ENCODE results near the gene LRRC2.
"Not testable (repeated sequence)": the region's sequence is repeated elsewhere in the genome, so short reads cannot be mapped to it uniquely, and the experiment has no call there.

The LRRC2 gene

GRCh38 chr3:46603446-46604046 is 37.4 kb upstream of the LRRC2 start:
- H3K4me3 ChIP-seq (ENCODE audit: insufficient read depth, low read depth, low read length), result no peak overlapping the region
- no peaks in the 10 kb centered on the region for H3K27me3 ChIP-seq (ENCODE audit: control insufficient read depth, insufficient read depth, low read length, poor library complexity, severe bottlenecking)
- no peaks in the 10 kb centered on the region for H3K36me3 ChIP-seq (ENCODE audit: control insufficient read depth, insufficient read depth, low read length)
- H3K4me1 ChIP-seq (ENCODE audit: control insufficient read depth, insufficient read depth, low read length), result no peaks in the 10 kb centered on the region
- H3K9me3 ChIP-seq (ENCODE audit: control insufficient read depth, low read length), result no peaks in the 10 kb centered on the region
- WGBS, 2 experiments, result 44 to 56% methylated on average over 1 of the region's 1 CpG
- no peak overlapping the region for H3K27ac ChIP-seq (ENCODE audit: insufficient read depth, low read depth, low read length, poor library complexity, severe bottlenecking)

DNA sequence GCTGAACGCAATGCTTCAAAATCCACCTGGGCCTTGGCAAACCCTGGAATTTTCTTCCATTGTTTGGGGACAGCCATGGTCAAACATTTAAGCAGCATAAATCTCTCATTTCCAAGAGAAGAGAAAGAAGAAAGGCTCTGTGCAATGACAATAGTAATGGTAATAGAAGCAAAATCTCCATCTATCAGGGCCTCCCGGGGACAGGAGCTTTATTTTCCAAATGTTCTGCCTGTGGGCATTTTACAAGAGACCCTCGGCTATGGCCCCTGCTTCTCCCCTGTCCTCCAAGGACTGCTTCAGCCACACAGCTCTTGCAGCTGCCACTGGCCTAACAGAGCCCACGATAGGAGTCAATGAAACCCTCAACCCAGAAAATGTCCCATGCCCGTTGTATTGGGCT is 33.5 kb upstream of the LRRC2 start:
- H3K27ac ChIP-seq (ENCODE audit: insufficient read depth, low read depth, low read length, poor library complexity, severe bottlenecking), result no peak overlapping the region
- 59% methylated on average over 5 of the region's 5 CpGs for WGBS, 2 experiments

GRCh38 chr3:46595819-46596314 is 29.8 kb upstream of the LRRC2 start:
- Histone ChIP-seq H3K9me3 (ENCODE audit: control insufficient read depth, low read length) (no peaks in the 10 kb centered on the region), H3K27me3 (ENCODE audit: control insufficient read depth, insufficient read depth, low read length, poor library complexity, severe bottlenecking) (no peaks in the 10 kb centered on the region), H3K4me1 (ENCODE audit: control insufficient read depth, insufficient read depth, low read length) (no peaks in the 10 kb centered on the region), H3K36me3 (ENCODE audit: control insufficient read depth, insufficient read depth, low read length) (no peaks in the 10 kb centered on the region), H3K27ac (ENCODE audit: insufficient read depth, low read depth, low read length, poor library complexity, severe bottlenecking) (no peak overlapping the region), H3K4me3 (ENCODE audit: insufficient read depth, low read depth, low read length) (no peak overlapping the region)
- 83 to 85% methylated on average over 8 of the region's 8 CpGs for WGBS, 2 experiments

More for the DNA sequence above, 33.5 kb upstream of the LRRC2 start:
- Histone ChIP-seq H3K27me3 (ENCODE audit: control insufficient read depth, insufficient read depth, low read length, poor library complexity, severe bottlenecking) (no peaks in the 10 kb centered on the region), H3K36me3 (ENCODE audit: control insufficient read depth, insufficient read depth, low read length) (no peaks in the 10 kb centered on the region), H3K4me1 (ENCODE audit: control insufficient read depth, insufficient read depth, low read length) (no peaks in the 10 kb centered on the region), H3K4me3 (ENCODE audit: insufficient read depth, low read depth, low read length) (no peak overlapping the region), H3K9me3 (ENCODE audit: control insufficient read depth, low read length) (no peaks in the 10 kb centered on the region)

DNA sequence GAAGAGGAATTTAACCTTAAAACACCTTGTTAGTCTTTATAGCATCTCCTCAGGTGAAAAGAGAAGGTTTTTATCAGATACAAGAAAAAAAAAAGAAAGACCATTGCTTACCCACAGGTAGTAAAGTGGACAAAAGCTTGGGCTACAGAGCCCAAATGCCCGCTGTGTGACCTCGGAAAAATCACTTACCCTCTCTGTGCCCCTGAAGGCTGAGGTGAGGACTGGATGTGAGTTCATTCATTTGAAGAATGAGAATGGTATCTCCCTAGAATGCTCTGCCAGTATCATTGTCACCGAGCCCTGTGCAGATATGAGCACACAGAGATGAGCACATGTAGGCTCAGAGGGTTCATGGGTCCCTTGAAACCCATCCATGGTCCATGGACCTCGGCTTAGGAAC is 28.6 kb upstream of the LRRC2 start:
- H3K4me1 ChIP-seq (ENCODE audit: control insufficient read depth, insufficient read depth, low read length), result no peaks in the 10 kb centered on the region
- no peaks in the 10 kb centered on the region for H3K27me3 ChIP-seq (ENCODE audit: control insufficient read depth, insufficient read depth, low read length, poor library complexity, severe bottlenecking)
- H3K4me3 ChIP-seq (ENCODE audit: insufficient read depth, low read depth, low read length), result no peak overlapping the region
- H3K36me3 ChIP-seq (ENCODE audit: control insufficient read depth, insufficient read depth, low read length), result no peaks in the 10 kb centered on the region
- no peak overlapping the region for H3K27ac ChIP-seq (ENCODE audit: insufficient read depth, low read depth, low read length, poor library complexity, severe bottlenecking)
- no peaks in the 10 kb centered on the region for H3K9me3 ChIP-seq (ENCODE audit: control insufficient read depth, low read length)
- 97% methylated on average over 4 of the region's 4 CpGs for WGBS, 2 experiments

DNA sequence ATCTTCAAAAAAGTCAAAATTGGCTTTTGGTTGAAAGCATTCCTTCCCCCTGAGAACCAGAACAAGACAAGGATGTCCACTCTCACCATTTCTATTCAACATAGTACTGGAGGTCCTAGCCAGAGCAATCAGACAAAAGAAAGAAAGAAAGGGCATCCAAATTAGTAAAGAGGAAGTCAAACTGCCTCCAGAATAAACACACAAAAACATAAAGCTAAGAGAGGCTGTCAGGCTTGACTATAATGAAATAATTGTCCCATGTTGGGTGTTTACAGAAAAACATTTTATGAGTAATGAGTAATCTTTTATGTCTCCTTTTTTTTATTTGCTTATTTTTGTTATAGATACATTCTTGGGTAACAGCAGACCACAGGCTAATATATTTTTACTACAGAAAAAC is 27.9 kb upstream of the LRRC2 start:
- no peaks in the 10 kb centered on the region for H3K27me3 ChIP-seq (ENCODE audit: control insufficient read depth, insufficient read depth, low read length, poor library complexity, severe bottlenecking)
- no peaks in the 10 kb centered on the region for H3K4me1 ChIP-seq (ENCODE audit: control insufficient read depth, insufficient read depth, low read length)
- H3K27ac ChIP-seq (ENCODE audit: insufficient read depth, low read depth, low read length, poor library complexity, severe bottlenecking), result no peak overlapping the region
- H3K9me3 ChIP-seq (ENCODE audit: control insufficient read depth, low read length), result no peaks in the 10 kb centered on the region
- no peak overlapping the region for H3K4me3 ChIP-seq (ENCODE audit: insufficient read depth, low read depth, low read length)
- no peaks in the 10 kb centered on the region for H3K36me3 ChIP-seq (ENCODE audit: control insufficient read depth, insufficient read depth, low read length)

DNA sequence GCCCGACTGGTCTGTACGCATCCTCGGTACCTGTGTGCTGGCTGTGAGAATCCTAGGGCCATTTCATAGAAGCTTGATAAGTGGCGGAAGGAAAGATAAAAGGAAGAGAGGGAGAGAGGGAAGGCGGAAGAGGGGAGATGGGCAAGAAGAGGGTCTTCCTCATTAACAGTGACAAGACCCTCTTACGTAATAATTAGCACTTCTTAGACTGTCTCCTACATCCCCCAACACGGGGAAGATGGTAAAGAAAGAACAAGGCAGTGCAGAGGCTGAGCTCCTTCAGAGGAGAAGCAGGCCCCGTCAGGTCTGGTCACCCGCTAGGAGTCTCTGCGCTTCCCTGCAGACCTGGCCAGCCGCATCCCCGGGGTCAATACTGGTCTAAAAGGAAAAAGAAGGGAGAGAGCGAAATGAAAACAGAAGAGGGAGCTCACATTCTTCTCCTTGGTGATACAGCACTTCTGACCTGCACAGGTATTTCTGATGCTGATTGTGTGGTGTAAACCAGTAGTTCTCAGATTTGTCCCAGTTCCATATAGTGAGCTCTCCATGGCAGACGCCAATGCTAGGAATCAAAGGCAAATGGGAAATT is 27.3 kb upstream of the LRRC2 start:
- Histone ChIP-seq H3K27me3 (ENCODE audit: control insufficient read depth, insufficient read depth, low read length, poor library complexity, severe bottlenecking) (no peaks in the 10 kb centered on the region), H3K4me1 (ENCODE audit: control insufficient read depth, insufficient read depth, low read length) (no peaks in the 10 kb centered on the region), H3K27ac (ENCODE audit: insufficient read depth, low read depth, low read length, poor library complexity, severe bottlenecking) (no peak overlapping the region), H3K4me3 (ENCODE audit: insufficient read depth, low read depth, low read length) (no peak overlapping the region), H3K36me3 (ENCODE audit: control insufficient read depth, insufficient read depth, low read length) (no peaks in the 10 kb centered on the region), H3K9me3 (ENCODE audit: control insufficient read depth, low read length) (no peaks in the 10 kb centered on the region)
- 91 to 92% methylated on average over 13 to 14 of the region's 14 CpGs for WGBS, 2 experiments

- not testable (repeated sequence) for H3K27me3 ChIP-seq (ENCODE audit: control insufficient read depth, insufficient read depth, low read length, poor library complexity, severe bottlenecking); H3K4me3 ChIP-seq (ENCODE audit: insufficient read depth, low read depth, low read length); H3K4me1 ChIP-seq (ENCODE audit: control insufficient read depth, insufficient read depth, low read length); H3K9me3 ChIP-seq (ENCODE audit: control insufficient read depth, low read length); H3K27ac ChIP-seq (ENCODE audit: insufficient read depth, low read depth, low read length, poor library complexity, severe bottlenecking); H3K36me3 ChIP-seq (ENCODE audit: control insufficient read depth, insufficient read depth, low read length)
- 75 to 76% methylated on average over 3 of the region's 3 CpGs for WGBS, 2 experiments
These were observed 21.2 kb upstream of the LRRC2 start for GRCh38 chr3:46587268-46587667.

GRCh38 chr3:46586738-46587246 is 20.7 kb upstream of the LRRC2 start:
- no peak overlapping the region for H3K27ac ChIP-seq (ENCODE audit: insufficient read depth, low read depth, low read length, poor library complexity, severe bottlenecking)
- no peaks in the 10 kb centered on the region for H3K27me3 ChIP-seq (ENCODE audit: control insufficient read depth, insufficient read depth, low read length, poor library complexity, severe bottlenecking)
- no peaks in the 10 kb centered on the region for H3K36me3 ChIP-seq (ENCODE audit: control insufficient read depth, insufficient read depth, low read length)
- H3K4me3 ChIP-seq (ENCODE audit: insufficient read depth, low read depth, low read length), result no peak overlapping the region
- no peaks in the 10 kb centered on the region for H3K9me3 ChIP-seq (ENCODE audit: control insufficient read depth, low read length)
- WGBS, 2 experiments, result 86 to 89% methylated on average over 6 of the region's 6 CpGs
- H3K4me1 ChIP-seq (ENCODE audit: control insufficient read depth, insufficient read depth, low read length), result no peaks in the 10 kb centered on the region

GRCh38 chr3:46585799-46586693 is 19.9 kb upstream of the LRRC2 start:
- H3K4me1 ChIP-seq (ENCODE audit: control insufficient read depth, insufficient read depth, low read length), result no peaks in the 10 kb centered on the region
- WGBS, 2 experiments, result 92 to 94% methylated on average over 4 to 5 of the region's 5 CpGs
- H3K27ac ChIP-seq (ENCODE audit: insufficient read depth, low read depth, low read length, poor library complexity, severe bottlenecking), result no peak overlapping the region
- H3K4me3 ChIP-seq (ENCODE audit: insufficient read depth, low read depth, low read length), result no peak overlapping the region
- H3K9me3 ChIP-seq (ENCODE audit: control insufficient read depth, low read length), result no peaks in the 10 kb centered on the region
- H3K36me3 ChIP-seq (ENCODE audit: control insufficient read depth, insufficient read depth, low read length), result no peaks in the 10 kb centered on the region
- peaks cover 1% of the 10 kb centered on the region for H3K27me3 ChIP-seq (ENCODE audit: control insufficient read depth, insufficient read depth, low read length, poor library complexity, severe bottlenecking)
